Sigmoid colon (tissue), 7 donors: ENCODE data around the gene ZKSCAN8. TPM values are rescaled to one million over a fixed set of nuclear protein-coding genes. Genes with fewer than 3 reads are reported as not detected.

Source experiments
- DNase-seq: peaks from one replicate; pipeline ENCODE4 v3.0.0-alpha.2; 2019
- H3K27ac ChIP-seq, 4 donors: fragments of 200-600 bp; sonication (generic); one replicate each; pipeline ENCODE4 v1.5.1; 2016 to 2019; ENCODE audit warnings: mild to moderate bottlenecking in 1 of 4
- H3K27me3 ChIP-seq, 3 donors: fragments of 200-600 bp; sonication (generic); one replicate each; pipeline ENCODE4 v1.5.1; 2019; ENCODE audit warnings: mild to moderate bottlenecking in 1 of 3
- H3K36me3 ChIP-seq, 4 donors: fragments of 200-600 bp; sonication (generic); one replicate each; pipeline ENCODE4 v1.5.1; 2016 to 2019
- H3K4me1 ChIP-seq, 4 donors: fragments of 200-600 bp; sonication (generic); one replicate each; pipeline ENCODE4 v1.5.1; 2017 to 2019
- H3K4me3 ChIP-seq, 4 donors: fragments of 200-600 bp; sonication (generic); one replicate each; pipeline ENCODE4 v1.5.1; 2017 to 2019; ENCODE audit warnings: mild to moderate bottlenecking in 2 of 4, moderate library complexity in 1 of 4
- H3K9me3 ChIP-seq, 4 donors: fragments of 200-600 bp in 3 of 4; sonication (generic) in 3 of 4; one replicate each; pipeline versions ENCODE4 v1.5.1 to v1.6.1; 2013 to 2019
- CTCF ChIP-seq, 4 experiments: fragments of 450-650 bp in 3 of 4; fragments of 200-600 bp in 1 of 4; IDR thresholded peaks; one replicate each; pipeline ENCODE4 v1.5.1; 2016 to 2019; ENCODE audit warnings: antibody characterized with exemption in 4 of 4, mild to moderate bottlenecking in 3 of 4, moderate library complexity in 2 of 4
- EP300 ChIP-seq, 4 donors: sonication (generic); formaldehyde crosslinking; IDR thresholded peaks; one replicate each; pipeline ENCODE4 v1.6.1; 2017; ENCODE audit warnings: antibody characterized with exemption in 4 of 4
- POLR2A ChIP-seq, 2 donors: fragments of 450-650 bp; IDR thresholded peaks; one replicate each; pipeline ENCODE4 v1.6.1; 2016; ENCODE audit warnings: antibody characterized with exemption in 2 of 2, mild to moderate bottlenecking in 2 of 2, moderate library complexity in 2 of 2
- POLR2AphosphoS5 ChIP-seq, 4 donors: sonication (generic); formaldehyde crosslinking; IDR thresholded peaks; one replicate each; pipeline ENCODE4 v1.6.1; 2017; ENCODE audit warnings: antibody characterized with exemption in 4 of 4
- WGBS, 2 donors: extraction: QIAGEN DNeasy Blood & Tissue Kit; methylation state at CpG; one replicate each; pipeline ENCODE4 v1.1.7; 2013; 5-methylcytosine and 5-hydroxymethylcytosine counted together
- intact Hi-C: fragments of 100-400 bp; cut with DNase I; formaldehyde crosslinking; loops from one replicate; pipeline ENCODE4 v1.15.1; 2023
- polyA plus RNA-seq, 3 donors: library from polyadenylated mRNA; stranded (reverse); fragments of 200-250 nt; gene quantifications; one replicate each; pipeline ENCODE4 v1.2.3, GENCODE V29; 2013
- total RNA-seq, 4 donors: library from RNA; depleted of rRNA; stranded (reverse); fragments of >200 nt; gene quantifications; one replicate each; pipeline ENCODE4 v1.1.0, GENCODE V29; 2016
- donor health status: healthy with polysubstance abuse.
- donor health status: Bipolar disorder and iron deficiency.
- donor health status: healthy.

ZKSCAN8 gene
- total and polyA plus RNA-seq, 7 donors: 1.6 to 24.9 (median 20.7) TPM

- intact Hi-C loops: no loop called here
- H3K4me3 ChIP-seq: no peak overlapping the region
- no peaks in the 10 kb centered on the region for H3K27me3 ChIP-seq
- WGBS, 2 donors: 47 to 59% methylated on average over 3 of the region's 3 CpGs
- H3K9me3 ChIP-seq: no peaks in the 10 kb centered on the region
- H3K27ac ChIP-seq: peak overlapping the region in 2 of 4 donors; percentile 16 to 38
- H3K36me3 ChIP-seq: peaks cover 0 to 16% (median 0%) of the 10 kb centered on the region in 4 donors
- H3K4me1 ChIP-seq: peaks cover 0 to 37% (median 26%) of the 10 kb centered on the region in 4 donors
- no peak for DNase-seq
- TF ChIP-seq CTCF (IDR thresholded peaks at IDR 0.05) (no peak), POLR2AphosphoS5 (IDR thresholded peaks at IDR 0.05) (no peak), POLR2A (IDR thresholded peaks at IDR 0.05) (no peak), EP300 (IDR thresholded peaks at IDR 0.05) (no peak)
Measured at GRCh38 chr6:28134015-28134414, 7.7 kb upstream of the ZKSCAN8 start.

- DNase-seq: no peak
- TF ChIP-seq EP300 (IDR thresholded peaks at IDR 0.05) (no peak), POLR2AphosphoS5 (IDR thresholded peaks at IDR 0.05) (no peak), POLR2A (IDR thresholded peaks at IDR 0.05) (no peak), CTCF (IDR thresholded peaks at IDR 0.05) (no peak)
- 56 to 83% methylated on average over 1 of the region's 1 CpG for WGBS, 2 donors
- Histone ChIP-seq H3K27me3 (no peaks in the 10 kb centered on the region), H3K4me3 (no peak overlapping the region), H3K27ac (peak overlapping the region in 1 of 4 donors; percentile 38), H3K9me3 (no peaks in the 10 kb centered on the region), H3K36me3 (peaks cover 0 to 10% (median 0%) of the 10 kb centered on the region in 4 donors), H3K4me1 (peaks cover 0 to 37% (median 26%) of the 10 kb centered on the region in 4 donors)
- intact Hi-C loops: loop anchor here (5.0 kb wide), 3 partner anchors 52 to 263 kb away; partner anchors contain the start of genes ZNF165, ZSCAN12 and ZSCAN26
Measured at GRCh38 chr6:28134716-28135115, 7.0 kb upstream of the ZKSCAN8 start.

- H3K4me1 ChIP-seq: peaks cover 0 to 37% (median 26%) of the 10 kb centered on the region in 4 donors
- intact Hi-C loops: loop anchor here (5.0 kb wide), 3 partner anchors 53 to 262 kb away; partner anchors contain the start of genes ZNF165, ZSCAN12 and ZSCAN26
- no peaks in the 10 kb centered on the region for H3K9me3 ChIP-seq
- TF ChIP-seq POLR2AphosphoS5 (IDR thresholded peaks at IDR 0.05) (no peak), CTCF (IDR thresholded peaks at IDR 0.05) (no peak), POLR2A (IDR thresholded peaks at IDR 0.05) (no peak), EP300 (IDR thresholded peaks at IDR 0.05) (no peak)
- 29 to 30% methylated on average over 3 of the region's 3 CpGs for WGBS, 2 donors
- H3K27ac ChIP-seq: peak overlapping the region in 2 of 4 donors; percentile 96 to 98
- H3K36me3 ChIP-seq: peaks cover 0 to 3% (median 0%) of the 10 kb centered on the region in 4 donors
- no peak overlapping the region for H3K4me3 ChIP-seq
- DNase-seq: no peak
- no peaks in the 10 kb centered on the region for H3K27me3 ChIP-seq
Measured at GRCh38 chr6:28135393-28135792, 6.3 kb upstream of the ZKSCAN8 start.

GRCh38 chr6:28136585-28137504 lies 4.8 kb upstream of the ZKSCAN8 start:
- DNase-seq: peak; percentile 98
- Histone ChIP-seq H3K36me3 (no peaks in the 10 kb centered on the region), H3K27ac (peak overlapping the region; percentile 96 to 98 (median 96)), H3K4me3 (peak overlapping the region; percentile 66 to 89 (median 73)), H3K27me3 (no peaks in the 10 kb centered on the region), H3K4me1 (peaks cover 0 to 42% (median 26%) of the 10 kb centered on the region in 4 donors), H3K9me3 (no peaks in the 10 kb centered on the region)
- TF ChIP-seq POLR2AphosphoS5 (IDR thresholded peaks at IDR 0.05): peak; percentile 57 to 83 (median 80)
- TF ChIP-seq EP300 (IDR thresholded peaks at IDR 0.05): peak in 1 of 4 donors; percentile 21
- TF ChIP-seq CTCF (IDR thresholded peaks at IDR 0.05): no peak
- no peak for TF ChIP-seq POLR2A (IDR thresholded peaks at IDR 0.05)
- WGBS, 2 donors: 0% methylated on average over 58 of the region's 58 CpGs
- intact Hi-C loops: loop anchor here (2.0 to 5.0 kb wide), 5 partner anchors 32 to 260 kb away; partner anchors contain the start of genes ZNF165, ZSCAN12 and ZSCAN26
